HCT116 (cell line): ENCODE measurements around the gene NFATC1. TPM values are rescaled to one million over a fixed set of nuclear protein-coding genes. Genes with fewer than 3 reads are reported as not detected.

Source experiments
- ATAC-seq: fragments of 200-7000 bp; cut with Tn5 transposase; 2 replicates; pipeline ENCODE4 v1.9.1; 2020; ENCODE audit warnings: mild to moderate bottlenecking, moderate library complexity
- BruUV-seq: library from RNA; stranded (reverse); fragments of 400-500 nt; replicated peaks from 2 replicates; lab custom pipeline; 2021; lab: Mats Ljungman, UMichigan
- CTCF ChIA-PET: fragments of 300-600 bp; sonication (Branson Sonifier 250); formaldehyde crosslinking; loops from one replicate; lab custom pipeline; 2021; ENCODE audit warnings: antibody characterized with exemption; lab: Charles Lee
- POLR2A ChIA-PET: fragments of 300-600, 350-600 bp; sonication (Branson Sonifier 250); formaldehyde crosslinking; loops from one replicate; lab custom pipeline; 2021; ENCODE audit warnings: antibody characterized with exemption; lab: Charles Lee
- RAD21 ChIA-PET, 2 experiments: fragments of 300-600 bp; sonication (Branson Sonifier 250); formaldehyde crosslinking; loops; one replicate each; lab custom pipeline; 2023; ENCODE audit warnings: low total read pairs in 2 of 2; ENCODE audit not compliant: uncharacterized antibody in 2 of 2, unreplicated experiment in 2 of 2, low non-redundant PET in 1 of 2; lab: Charles Lee
- DNase-seq: peaks from one replicate; pipeline ENCODE4 v3.0.0-alpha.2; 2010; ENCODE audit warnings: low read depth, low spot score
- H2AFZ ChIP-seq: fragments of 200-600 bp; shearing (Covaris generic), sonication (generic); 2 replicates; pipeline ENCODE4 v1.6.1; 2017; ENCODE audit warnings: low read depth, mixed run types, mixed read lengths, antibody characterized with exemption, low read length; ENCODE audit not compliant: poor library complexity, severe bottlenecking
- H3K27ac ChIP-seq: 2 replicates; pipeline ENCODE4 v1.5.1; 2012; ENCODE audit warnings: low read depth, low read length
- H3K27me3 ChIP-seq: fragments of 200-600 bp; sonication (generic); 2 replicates; pipeline ENCODE4 v1.6.1; 2016; ENCODE audit warnings: mixed run types, low read length, mixed read lengths; ENCODE audit not compliant: insufficient read depth
- H3K36me3 ChIP-seq, 2 experiments: fragments of 200-500 bp in 1 of 2; fragments of 200-600 bp in 1 of 2; sonication (Bioruptor generic) in 1 of 2; sonication (generic) in 1 of 2; 2 replicates each; pipeline versions ENCODE4 v1.5.1 to v1.6.1; 2014 to 2016; ENCODE audit warnings: low read length in 2 of 2, inconsistent platforms in 1 of 2, mixed read lengths in 1 of 2, mixed run types in 1 of 2; ENCODE audit not compliant: insufficient read depth in 2 of 2, control insufficient read depth in 1 of 2
- H3K4me1 ChIP-seq, 2 experiments: fragments of 200-600 bp in 1 of 2; sonication (generic) in 1 of 2; 2 replicates each; pipeline versions ENCODE4 v1.5.1 to v1.6.1; 2012 to 2017; ENCODE audit warnings: low read length in 2 of 2, inconsistent platforms in 1 of 2, mild to moderate bottlenecking in 1 of 2, mixed read lengths in 1 of 2, mixed run types in 1 of 2, moderate library complexity in 1 of 2; ENCODE audit not compliant: insufficient read depth in 2 of 2, control insufficient read depth in 1 of 2
- H3K4me2 ChIP-seq: fragments of 200-600 bp; sonication (generic); 2 replicates; pipeline ENCODE4 v1.6.1; 2017; ENCODE audit warnings: mixed run types, low read length, mixed read lengths
- H3K4me3 ChIP-seq, 2 experiments: fragments of 200-600 bp in 1 of 2; sonication (generic) in 1 of 2; replicated peaks in 1 of 2; 2 replicates each; pipeline ENCODE4 v1.5.1; 2011 to 2016; ENCODE audit warnings: low read length in 2 of 2, control low read depth in 1 of 2, low read depth in 1 of 2, mild to moderate bottlenecking in 1 of 2, mixed read lengths in 1 of 2, mixed run types in 1 of 2
- H3K79me2 ChIP-seq: fragments of 200-600 bp; sonication (generic); 2 replicates; pipeline ENCODE4 v1.6.1; 2017; ENCODE audit warnings: mild to moderate bottlenecking, mixed run types, low read length, moderate library complexity, mixed read lengths; ENCODE audit not compliant: insufficient read depth
- H3K9ac ChIP-seq: fragments of 200-600 bp; sonication (generic); 2 replicates; pipeline ENCODE4 v1.6.1; 2016; ENCODE audit warnings: low read length, mixed read lengths
- H3K9me2 ChIP-seq: fragments of 200-600 bp; sonication (generic), shearing (Covaris generic); 2 replicates; pipeline ENCODE4 v1.6.1; 2017; ENCODE audit warnings: mixed run types, mild to moderate bottlenecking, moderate library complexity; ENCODE audit not compliant: insufficient read depth
- H3K9me3 ChIP-seq, 2 experiments: fragments of 200-500 bp in 1 of 2; fragments of 200-600 bp in 1 of 2; sonication (Bioruptor generic) in 1 of 2; sonication (generic) in 1 of 2; 2 replicates each; pipeline ENCODE4 v1.6.1; 2014 to 2017; ENCODE audit warnings: low read length in 2 of 2, mixed read lengths in 2 of 2, inconsistent platforms in 1 of 2, low read depth in 1 of 2, mild to moderate bottlenecking in 1 of 2, mixed run types in 1 of 2, moderate library complexity in 1 of 2; ENCODE audit not compliant: control insufficient read depth in 1 of 2, insufficient read depth in 1 of 2
- H4K20me1 ChIP-seq: fragments of 200-600 bp; sonication (generic), shearing (Covaris generic); 2 replicates; pipeline ENCODE4 v1.6.1; 2017; ENCODE audit warnings: mixed run types, mild to moderate bottlenecking, moderate library complexity; ENCODE audit not compliant: insufficient read depth
- EGR1 ChIP-seq: IDR thresholded peaks from 2 replicates; pipeline ENCODE4 v1.6.1; 2012; ENCODE audit warnings: low read depth
- RAD21 ChIP-seq: IDR thresholded peaks from 2 replicates; pipeline ENCODE4 v1.6.1; 2012; ENCODE audit warnings: low read depth, mild to moderate bottlenecking
- SRF ChIP-seq: IDR thresholded peaks from 2 replicates; pipeline ENCODE4 v1.6.1; 2012; ENCODE audit warnings: low read depth
- ZFX ChIP-seq: fragments of 450-650 bp; IDR thresholded peaks from 2 replicates; pipeline ENCODE4 v1.6.1; 2017
- intact Hi-C: fragments of 100-400 bp; cut with micrococcal nuclease; formaldehyde crosslinking; loops from 2 replicates; pipeline ENCODE4 v1.10.0; 2022
- total RNA-seq: library from RNA; stranded (reverse); gene quantifications from one replicate; pipeline ENCODE4 v1.2.1, GENCODE V29; 2021; ENCODE audit not compliant: unreplicated experiment
- TF ChIP-seq, protein P1 (sequence below): IDR thresholded peaks from 2 replicates; pipeline ENCODE4 v1.6.1; 2012; ENCODE audit warnings: low read depth

Gene NFATC1
- total RNA-seq, 1 experiment from 2014 or later, result 20.8 TPM

DNA sequence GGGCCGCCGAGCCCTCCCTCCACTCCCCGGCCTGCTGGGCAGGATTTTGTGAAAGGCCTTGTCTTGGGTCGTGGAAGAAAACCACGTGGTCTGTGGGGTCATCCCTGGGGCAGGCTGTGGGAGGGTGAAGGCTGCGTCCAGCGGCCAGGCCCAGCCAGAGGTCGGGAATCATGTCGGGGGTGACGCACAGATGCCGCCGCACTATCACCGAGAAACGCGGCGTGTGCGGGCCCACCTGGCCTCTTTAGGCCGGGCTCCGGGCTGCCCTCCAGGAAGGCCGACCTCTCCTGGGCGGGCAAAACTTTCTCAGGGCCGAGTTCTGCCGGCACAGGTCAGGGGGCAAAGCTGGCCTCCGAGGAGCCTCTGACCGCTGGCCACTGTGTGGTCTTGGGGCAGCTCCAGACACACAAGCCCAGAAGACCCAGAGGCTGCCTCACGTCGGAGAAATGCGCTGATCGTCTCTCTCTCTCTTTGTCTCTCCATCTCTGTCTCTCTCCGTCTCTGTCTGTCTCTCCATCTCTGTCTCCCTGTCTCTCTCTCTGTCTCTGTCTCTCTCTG lies 28.4 kb downstream of the NFATC1 start:
- Histone ChIP-seq H3K36me3 (no peaks in the 10 kb centered on the region; a peak in 1 of 4 replicates), H3K27ac (no peak overlapping the region), H3K4me2 (no peak overlapping the region), H2AFZ (no peak overlapping the region), H3K9me3 (no peaks in the 10 kb centered on the region), H3K79me2 (peaks cover 4% of the 10 kb centered on the region; the same call in 1 of the 2 replicates), H3K9ac (no peak overlapping the region), H3K4me3 (no peak overlapping the region), H4K20me1 (no peaks in the 10 kb centered on the region), H3K9me2 (no peaks in the 10 kb centered on the region), H3K4me1 (no peaks in the 10 kb centered on the region), H3K27me3 (no peaks in the 10 kb centered on the region)
- TF ChIP-seq, protein P1, sequence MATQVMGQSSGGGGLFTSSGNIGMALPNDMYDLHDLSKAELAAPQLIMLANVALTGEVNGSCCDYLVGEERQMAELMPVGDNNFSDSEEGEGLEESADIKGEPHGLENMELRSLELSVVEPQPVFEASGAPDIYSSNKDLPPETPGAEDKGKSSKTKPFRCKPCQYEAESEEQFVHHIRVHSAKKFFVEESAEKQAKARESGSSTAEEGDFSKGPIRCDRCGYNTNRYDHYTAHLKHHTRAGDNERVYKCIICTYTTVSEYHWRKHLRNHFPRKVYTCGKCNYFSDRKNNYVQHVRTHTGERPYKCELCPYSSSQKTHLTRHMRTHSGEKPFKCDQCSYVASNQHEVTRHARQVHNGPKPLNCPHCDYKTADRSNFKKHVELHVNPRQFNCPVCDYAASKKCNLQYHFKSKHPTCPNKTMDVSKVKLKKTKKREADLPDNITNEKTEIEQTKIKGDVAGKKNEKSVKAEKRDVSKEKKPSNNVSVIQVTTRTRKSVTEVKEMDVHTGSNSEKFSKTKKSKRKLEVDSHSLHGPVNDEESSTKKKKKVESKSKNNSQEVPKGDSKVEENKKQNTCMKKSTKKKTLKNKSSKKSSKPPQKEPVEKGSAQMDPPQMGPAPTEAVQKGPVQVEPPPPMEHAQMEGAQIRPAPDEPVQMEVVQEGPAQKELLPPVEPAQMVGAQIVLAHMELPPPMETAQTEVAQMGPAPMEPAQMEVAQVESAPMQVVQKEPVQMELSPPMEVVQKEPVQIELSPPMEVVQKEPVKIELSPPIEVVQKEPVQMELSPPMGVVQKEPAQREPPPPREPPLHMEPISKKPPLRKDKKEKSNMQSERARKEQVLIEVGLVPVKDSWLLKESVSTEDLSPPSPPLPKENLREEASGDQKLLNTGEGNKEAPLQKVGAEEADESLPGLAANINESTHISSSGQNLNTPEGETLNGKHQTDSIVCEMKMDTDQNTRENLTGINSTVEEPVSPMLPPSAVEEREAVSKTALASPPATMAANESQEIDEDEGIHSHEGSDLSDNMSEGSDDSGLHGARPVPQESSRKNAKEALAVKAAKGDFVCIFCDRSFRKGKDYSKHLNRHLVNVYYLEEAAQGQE, result no peak
- TF ChIP-seq SRF (no peak), RAD21 (no peak), ZFX (no peak), EGR1 (no peak)
- DNase-seq (no peak), ATAC-seq (no peak)
- CTCF ChIA-PET, result no interaction called here
- intact Hi-C loops, result no loop called here
- no TSS peak for BruUV-seq
- RAD21 ChIA-PET, result no interaction called here
- POLR2A ChIA-PET, result no interaction called here
